Measurements from ENCODE around the gene SEC22A.

Gene SEC22A

DNA sequence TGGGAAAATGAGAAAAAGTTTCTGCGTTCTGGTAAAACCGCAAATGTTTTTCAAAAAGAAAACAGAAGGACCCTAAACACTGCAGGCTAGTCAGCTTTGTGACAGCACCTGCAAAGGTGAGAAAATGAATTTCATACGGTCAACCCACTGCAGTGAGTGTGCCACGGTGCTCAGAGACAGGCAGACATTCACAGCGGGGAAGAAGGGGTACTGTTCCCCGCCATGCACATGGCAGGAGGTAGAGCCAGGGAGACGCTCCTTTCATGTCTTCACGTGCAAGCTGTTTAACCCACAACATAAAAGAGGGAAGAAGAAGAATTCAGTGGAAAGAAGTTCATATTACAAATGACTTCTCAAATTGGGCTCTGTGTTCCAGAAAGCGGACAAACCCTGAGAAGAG lies 109.5 kb downstream of the SEC22A start:
- DNase-seq = no peak

- no peak for DNase-seq
Observed at GRCh38 chr3:123312331-123313265, 110.9 kb downstream of the SEC22A start.

GRCh38 chr3:123313889-123314288 lies 112.1 kb downstream of the SEC22A start:
- DNase-seq = no peak

- DNase-seq = peak; percentile 86
Observed at GRCh38 chr3:123314359-123315270, 112.9 kb downstream of the SEC22A start.

DNA sequence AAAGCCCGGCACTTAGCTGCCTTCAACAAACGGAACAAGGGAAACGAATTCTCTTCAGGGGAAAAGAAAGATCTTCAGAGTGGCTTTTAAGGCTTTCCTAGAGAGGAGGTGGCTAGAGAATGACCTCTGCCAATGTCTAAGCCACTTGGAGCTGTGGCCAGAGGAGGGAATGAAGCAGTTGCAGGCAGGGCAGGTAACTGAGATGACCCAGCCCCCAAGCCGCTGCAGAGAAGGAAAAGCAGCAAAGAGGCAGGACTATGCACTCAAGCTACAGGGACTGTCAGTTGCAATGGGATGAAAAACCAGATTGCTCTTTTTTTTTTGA lies 113.5 kb downstream of the SEC22A start:
- DNase-seq = no peak

DNA sequence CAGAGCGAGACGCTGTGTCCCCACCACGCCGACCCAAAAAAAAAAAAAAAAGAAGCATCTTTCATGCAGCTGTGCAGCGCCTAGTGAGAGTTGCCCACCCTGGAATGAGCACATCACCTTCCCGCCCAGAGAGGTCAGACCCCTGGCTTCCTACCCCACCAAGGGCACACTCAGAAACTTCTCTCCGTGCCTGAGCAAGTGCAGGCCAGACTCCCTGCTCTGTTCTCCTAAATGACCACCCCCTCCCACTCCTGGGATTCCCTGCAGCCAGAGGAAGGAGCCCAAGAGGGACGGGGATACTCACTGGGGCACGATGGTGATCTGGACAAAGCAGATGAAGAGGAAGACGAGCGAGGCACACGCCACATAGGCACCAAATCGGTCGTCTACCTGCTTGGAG lies 116.0 kb downstream of the SEC22A start:
- no peak for DNase-seq

DNA sequence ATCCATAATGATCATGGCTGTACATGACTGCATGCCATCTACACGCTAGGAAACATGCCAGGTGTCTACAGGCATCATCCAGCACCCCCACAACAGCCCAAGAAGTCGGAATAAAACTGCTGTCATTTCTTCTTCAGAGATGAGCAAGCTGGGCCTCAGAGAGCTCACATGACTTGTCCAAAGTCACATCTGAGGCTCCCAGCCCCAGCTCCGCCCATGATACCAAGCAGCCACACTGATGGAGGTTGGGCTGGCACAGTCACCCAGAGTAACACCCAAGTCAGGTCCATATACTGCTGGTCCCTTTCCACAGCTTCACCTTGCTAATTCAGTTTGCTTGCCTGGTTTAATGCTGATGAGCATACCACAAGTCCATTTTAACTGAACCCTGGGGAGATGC lies 116.6 kb downstream of the SEC22A start:
- DNase-seq = no peak

GRCh38 chr3:123319760-123320159 lies 118.0 kb downstream of the SEC22A start:
- DNase-seq = no peak

DNA sequence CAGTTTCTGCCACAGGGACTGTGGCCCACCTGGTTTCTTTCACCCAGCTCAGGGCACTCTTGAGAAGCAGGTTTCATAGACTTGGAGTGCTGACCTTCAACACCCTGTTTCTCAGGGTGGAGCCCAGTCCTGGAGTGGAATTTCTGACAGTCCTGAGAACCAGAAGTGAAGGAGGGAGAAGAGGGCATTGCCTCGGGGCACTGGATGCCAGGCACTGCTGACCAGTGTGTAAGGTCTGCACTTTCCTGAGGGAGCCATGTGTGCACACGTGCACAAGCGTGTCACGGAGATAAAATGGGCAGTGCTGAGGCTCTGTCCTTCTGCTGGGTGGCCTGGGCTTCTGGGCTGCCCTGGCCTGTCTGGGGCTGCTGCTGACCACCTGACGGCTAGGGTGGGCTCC lies 118.5 kb downstream of the SEC22A start:
- DNase-seq = no peak

DNA sequence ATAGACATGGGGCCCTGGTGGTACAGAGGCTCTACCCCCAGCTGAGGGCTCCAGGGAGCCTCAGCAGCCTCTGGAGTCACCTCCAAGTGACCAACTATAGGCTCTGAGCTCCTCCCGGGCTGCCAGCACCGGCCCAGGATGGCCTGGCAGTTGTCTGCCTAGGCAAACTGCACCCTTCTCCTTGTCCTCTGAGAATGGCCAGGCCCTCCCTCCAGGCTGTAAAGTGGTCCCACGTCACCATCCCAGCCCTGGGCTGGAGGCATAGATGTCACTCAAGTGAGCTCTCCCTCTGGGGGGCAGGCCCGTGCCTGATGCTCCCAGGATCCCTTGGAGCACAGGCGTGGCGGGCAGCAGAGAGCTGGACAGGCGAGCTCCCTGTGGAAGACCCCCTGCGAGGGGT lies 120.1 kb downstream of the SEC22A start:
- no peak for DNase-seq

DNA sequence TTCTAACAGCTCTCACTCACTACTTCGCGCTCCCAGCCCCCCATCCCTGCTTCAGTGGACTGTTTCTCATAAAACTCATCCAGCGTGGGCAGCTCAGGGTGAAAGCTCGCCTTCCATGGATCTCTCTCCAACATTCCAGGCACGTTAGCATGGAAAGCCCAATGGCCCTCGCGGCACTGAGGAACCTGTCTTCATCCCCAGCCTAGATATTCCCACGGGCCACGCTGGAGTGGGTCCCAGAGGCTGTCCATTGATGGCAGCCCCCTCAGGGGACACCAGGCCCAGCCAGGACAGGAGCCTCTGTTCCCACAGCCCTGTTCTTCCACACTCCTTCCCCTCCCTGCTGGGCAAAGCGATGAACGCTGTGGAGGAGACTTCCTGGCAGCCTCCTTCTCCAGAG lies 121.1 kb downstream of the SEC22A start:
- no peak for DNase-seq

Measured in NCI-H345 (cell line).